WTC11 (cell line): ENCODE results near the gene TRPV5. TPM values are rescaled to one million over a fixed set of nuclear protein-coding genes. Genes with fewer than 3 reads are reported as not detected.

Source experiments
- ATAC-seq: fragments of 200-7000 bp; cut with Tn5 transposase; 2 replicates; pipeline ENCODE4 v1.10.0; 2021; ENCODE audit warnings: mild to moderate bottlenecking, moderate library complexity
- CTCF ChIA-PET: fragments of 300-600 bp; sonication (Branson Sonifier 250); formaldehyde crosslinking; loops from one replicate; lab custom pipeline; 2021; ENCODE audit warnings: antibody characterized with exemption; lab: Charles Lee
- POLR2A ChIA-PET: fragments of 350-600 bp; sonication (Branson Sonifier 250); formaldehyde crosslinking; loops from one replicate; lab custom pipeline; 2021; ENCODE audit warnings: antibody characterized with exemption; lab: Charles Lee
- DNase-seq: peaks from one replicate; pipeline ENCODE4 v3.0.0; 2021; ENCODE audit warnings: low spot score
- H3K27ac Mint-ChIP-seq: 2 replicates; pipeline ENCODE4 v1.8.0; 2021; ENCODE audit warnings: mixed read lengths
- H3K27me3 Mint-ChIP-seq: 2 replicates; pipeline ENCODE4 v1.8.0; 2021; ENCODE audit warnings: low read depth, mild to moderate bottlenecking, moderate library complexity, mixed read lengths
- H3K36me3 Mint-ChIP-seq: 2 replicates; pipeline ENCODE4 v1.8.0; 2021; ENCODE audit warnings: mixed read lengths
- H3K4me1 Mint-ChIP-seq: 2 replicates; pipeline ENCODE4 v1.8.0; 2022; ENCODE audit warnings: mixed read lengths
- H3K4me3 Mint-ChIP-seq: 2 replicates; pipeline ENCODE4 v1.8.0; 2021; ENCODE audit warnings: mild to moderate bottlenecking, moderate library complexity, mixed read lengths
- H3K9me3 Mint-ChIP-seq: 2 replicates; pipeline ENCODE4 v1.8.0; 2021; ENCODE audit warnings: mixed read lengths
- EMX1 ChIP-seq: fragments of 250-450 bp; sonication (Bioruptor Pico); IDR thresholded peaks from 2 replicates; pipeline ENCODE4 v1.8.0; 2021; ENCODE audit warnings: mild to moderate bottlenecking
- ESRRA ChIP-seq: sonication (generic); formaldehyde crosslinking; IDR thresholded peaks from 2 replicates; pipeline ENCODE4 v1.8.1; 2022; ENCODE audit warnings: mild to moderate bottlenecking, missing genetic modification reagents, borderline replicate concordance
- ETV6 ChIP-seq: sonication (generic); formaldehyde crosslinking; IDR thresholded peaks from 2 replicates; pipeline ENCODE4 v1.8.1; 2022; ENCODE audit warnings: mild to moderate bottlenecking, missing genetic modification reagents
- FOXJ3 ChIP-seq: sonication (generic); formaldehyde crosslinking; IDR thresholded peaks from 2 replicates; pipeline ENCODE4 v1.9.0; 2021; ENCODE audit warnings: missing genetic modification reagents, mild to moderate bottlenecking, borderline replicate concordance
- FOXK1 ChIP-seq: sonication (generic); formaldehyde crosslinking; IDR thresholded peaks from 2 replicates; pipeline ENCODE4 v1.8.0; 2022; ENCODE audit warnings: mild to moderate bottlenecking, moderate library complexity, missing genetic modification reagents
- FOXP1 ChIP-seq: sonication (generic); formaldehyde crosslinking; IDR thresholded peaks from 2 replicates; pipeline ENCODE4 v1.8.0; 2022; ENCODE audit warnings: missing genetic modification reagents, mild to moderate bottlenecking, moderate library complexity, borderline replicate concordance
- GABPB1 ChIP-seq: sonication (generic); formaldehyde crosslinking; IDR thresholded peaks from 2 replicates; pipeline ENCODE4 v1.8.1; 2023; ENCODE audit warnings: mild to moderate bottlenecking, missing genetic modification reagents
- GRHL2 ChIP-seq: fragments of 250-450 bp; sonication (Bioruptor Pico); IDR thresholded peaks from 2 replicates; pipeline ENCODE4 v1.8.0; 2022; ENCODE audit warnings: mild to moderate bottlenecking, moderate library complexity; ENCODE audit not compliant: insufficient replicate concordance, severe bottlenecking
- IRF2 ChIP-seq: sonication (generic); formaldehyde crosslinking; IDR thresholded peaks from 2 replicates; pipeline ENCODE4 v1.8.0; 2022; ENCODE audit warnings: low read depth, missing genetic modification reagents, borderline replicate concordance
- JAZF1 ChIP-seq: fragments of 250-450 bp; sonication (Bioruptor Pico); IDR thresholded peaks from 2 replicates; pipeline ENCODE4 v1.9.0; 2021; ENCODE audit warnings: moderate library complexity, mild to moderate bottlenecking, inconsistent platforms
- NR1H2 ChIP-seq: sonication (generic); formaldehyde crosslinking; IDR thresholded peaks from 2 replicates; pipeline ENCODE4 v1.9.0; 2021; ENCODE audit warnings: mild to moderate bottlenecking, moderate library complexity, missing genetic modification reagents
- OVOL2 ChIP-seq: fragments of 250-450 bp; sonication (Bioruptor Pico); IDR thresholded peaks from 2 replicates; pipeline ENCODE4 v1.9.0; 2021; ENCODE audit warnings: mild to moderate bottlenecking, borderline replicate concordance
- PRRX2 ChIP-seq: fragments of 250-450 bp; sonication (Bioruptor Pico); IDR thresholded peaks from 2 replicates; pipeline ENCODE4 v1.8.0; 2021; ENCODE audit warnings: mild to moderate bottlenecking
- RELA ChIP-seq: sonication (generic); formaldehyde crosslinking; IDR thresholded peaks from 2 replicates; pipeline ENCODE4 v1.8.1; 2022; ENCODE audit warnings: missing genetic modification reagents, mild to moderate bottlenecking, borderline replicate concordance
- SP1 ChIP-seq: sonication (generic); formaldehyde crosslinking; conservative IDR thresholded peaks from 2 replicates; pipeline ENCODE4 v1.8.1; 2022; ENCODE audit warnings: missing genetic modification reagents
- TCF7 ChIP-seq: sonication (generic); formaldehyde crosslinking; IDR thresholded peaks from 2 replicates; pipeline ENCODE4 v1.8.0; 2022; ENCODE audit warnings: mild to moderate bottlenecking, low read depth, missing genetic modification reagents, moderate library complexity
- TP53 ChIP-seq: sonication (generic); formaldehyde crosslinking; IDR thresholded peaks from 2 replicates; pipeline ENCODE4 v1.8.1; 2023; ENCODE audit warnings: mild to moderate bottlenecking, missing genetic modification reagents
- ZNF121 ChIP-seq: sonication (generic); formaldehyde crosslinking; IDR thresholded peaks from 2 replicates; pipeline ENCODE4 v1.8.0; 2023; ENCODE audit warnings: missing genetic modification reagents
- ZNF232 ChIP-seq: sonication (generic); formaldehyde crosslinking; IDR thresholded peaks from 2 replicates; pipeline ENCODE4 v1.8.0; 2022; ENCODE audit warnings: mild to moderate bottlenecking, missing genetic modification reagents
- ZNF263 ChIP-seq: sonication (generic); formaldehyde crosslinking; IDR thresholded peaks from 2 replicates; pipeline ENCODE4 v1.8.1; 2022; ENCODE audit warnings: low read depth, mild to moderate bottlenecking, moderate library complexity, missing genetic modification reagents
- ZNF396 ChIP-seq: fragments of 250-450 bp; sonication (Bioruptor Pico); IDR thresholded peaks from 2 replicates; pipeline ENCODE4 v1.8.0; 2021; ENCODE audit warnings: mild to moderate bottlenecking, moderate library complexity, borderline replicate concordance
- total RNA-seq: library from RNA; stranded (reverse); gene quantifications from 3 replicates; pipeline ENCODE4 v1.2.3, GENCODE V29; 2021
- TF ChIP-seq, protein P1 (sequence below): sonication (generic); formaldehyde crosslinking; IDR thresholded peaks from 2 replicates; pipeline ENCODE4 v1.8.1; 2023; ENCODE audit warnings: mild to moderate bottlenecking, missing genetic modification reagents, moderate library complexity
- TF ChIP-seq, protein P2 (sequence below): sonication (generic); formaldehyde crosslinking; conservative IDR thresholded peaks from 2 replicates; pipeline ENCODE4 v1.8.1; 2023; ENCODE audit warnings: mild to moderate bottlenecking, low read depth, missing genetic modification reagents, moderate library complexity
- TF ChIP-seq, protein P3 (sequence below): sonication (generic); formaldehyde crosslinking; IDR thresholded peaks from 2 replicates; pipeline ENCODE4 v1.8.0; 2022; ENCODE audit warnings: mild to moderate bottlenecking, missing genetic modification reagents
- TF ChIP-seq, protein P4 (sequence below): sonication (generic); formaldehyde crosslinking; IDR thresholded peaks from 2 replicates; pipeline ENCODE4 v1.8.1; 2022; ENCODE audit warnings: missing genetic modification reagents, borderline replicate concordance
- TF ChIP-seq, protein P5 (sequence below): fragments of 250-450 bp; sonication (Bioruptor Pico); IDR thresholded peaks from 2 replicates; pipeline ENCODE4 v1.9.0; 2021; ENCODE audit warnings: mild to moderate bottlenecking

TRPV5 gene
- total RNA-seq, 1 experiment from 2014 or later, result not detected

DNA sequence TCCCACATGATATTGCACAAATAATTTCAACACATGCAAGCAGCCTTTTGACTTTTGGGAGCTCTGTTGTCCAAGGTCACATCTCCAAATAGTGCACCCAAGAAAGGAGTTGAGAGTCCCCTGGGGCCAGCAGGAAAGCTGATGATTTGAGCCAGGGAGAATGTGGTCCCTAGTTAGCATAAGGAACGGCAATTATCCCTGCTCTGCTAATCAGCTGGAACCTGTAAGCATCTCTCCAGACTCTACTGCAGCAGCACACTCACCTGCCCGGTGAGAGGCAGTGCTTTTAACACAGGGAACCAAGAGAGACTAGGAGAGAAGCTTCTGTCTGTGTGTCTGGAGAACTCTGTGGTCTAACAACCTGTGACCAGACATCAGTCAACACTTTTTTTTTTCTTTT lies 17.0 kb downstream of the TRPV5 start (continued):
- TF ChIP-seq TCF7 (CRISPR knock-in tag) (no peak), GABPB1 (CRISPR knock-in tag) (no peak), ZNF396 (no peak), JAZF1 (no peak)
- TF ChIP-seq, protein P1, sequence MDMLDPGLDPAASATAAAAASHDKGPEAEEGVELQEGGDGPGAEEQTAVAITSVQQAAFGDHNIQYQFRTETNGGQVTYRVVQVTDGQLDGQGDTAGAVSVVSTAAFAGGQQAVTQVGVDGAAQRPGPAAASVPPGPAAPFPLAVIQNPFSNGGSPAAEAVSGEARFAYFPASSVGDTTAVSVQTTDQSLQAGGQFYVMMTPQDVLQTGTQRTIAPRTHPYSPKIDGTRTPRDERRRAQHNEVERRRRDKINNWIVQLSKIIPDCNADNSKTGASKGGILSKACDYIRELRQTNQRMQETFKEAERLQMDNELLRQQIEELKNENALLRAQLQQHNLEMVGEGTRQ (CRISPR knock-in tag), result no peak

DNA sequence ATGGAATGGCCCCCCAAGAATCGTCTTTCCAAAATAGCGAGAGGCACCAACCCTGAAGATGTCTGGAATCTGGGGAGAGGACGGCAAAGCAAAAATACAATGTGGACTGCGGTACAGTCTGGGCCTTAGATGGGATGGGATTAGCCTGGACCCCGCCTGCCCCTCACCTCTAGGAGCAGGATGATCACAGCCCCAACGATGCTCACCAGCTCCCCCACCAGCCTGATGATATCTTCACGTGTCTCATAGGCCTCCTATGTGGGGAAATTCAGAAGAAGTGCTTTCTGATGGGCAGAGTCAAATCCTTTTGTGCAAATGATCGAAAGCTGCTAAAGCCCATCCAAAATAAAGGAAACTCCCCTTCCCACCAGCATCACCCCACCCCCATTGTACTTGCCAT lies 18.2 kb downstream of the TRPV5 start:
- H3K9me3 Mint-ChIP-seq, result no peaks in the 10 kb centered on the region; the same call in 1 of the 2 replicates

DNA sequence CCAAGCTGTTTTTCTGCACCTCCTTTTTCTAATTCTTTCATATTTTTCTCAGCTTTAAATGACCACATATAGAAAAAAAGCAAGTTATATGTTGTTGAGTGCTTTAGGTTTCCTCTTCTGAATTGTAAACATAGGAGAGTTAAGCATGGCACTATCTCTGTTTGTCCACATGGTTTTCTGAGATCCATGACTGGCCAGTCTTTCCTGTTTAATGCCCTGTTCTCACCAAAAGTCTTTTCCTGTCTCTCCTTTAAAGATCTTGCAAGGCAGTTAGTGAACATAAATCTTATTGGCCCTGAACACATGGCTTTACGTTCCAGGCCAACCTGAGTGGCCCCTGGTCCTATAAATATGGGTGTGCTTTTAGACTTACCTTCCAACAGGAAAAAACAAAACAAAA lies 19.4 kb downstream of the TRPV5 start:
- H3K36me3 Mint-ChIP-seq, result no peaks in the 10 kb centered on the region
- no peak for TF ChIP-seq IRF2 (CRISPR knock-in tag)
- TF ChIP-seq ESRRA, result no peak
- no peak for TF ChIP-seq TCF7 (CRISPR knock-in tag)
- no peak for TF ChIP-seq TP53 (CRISPR knock-in tag)
- TF ChIP-seq ZNF121 (CRISPR knock-in tag), result no peak
- TF ChIP-seq, protein P2, sequence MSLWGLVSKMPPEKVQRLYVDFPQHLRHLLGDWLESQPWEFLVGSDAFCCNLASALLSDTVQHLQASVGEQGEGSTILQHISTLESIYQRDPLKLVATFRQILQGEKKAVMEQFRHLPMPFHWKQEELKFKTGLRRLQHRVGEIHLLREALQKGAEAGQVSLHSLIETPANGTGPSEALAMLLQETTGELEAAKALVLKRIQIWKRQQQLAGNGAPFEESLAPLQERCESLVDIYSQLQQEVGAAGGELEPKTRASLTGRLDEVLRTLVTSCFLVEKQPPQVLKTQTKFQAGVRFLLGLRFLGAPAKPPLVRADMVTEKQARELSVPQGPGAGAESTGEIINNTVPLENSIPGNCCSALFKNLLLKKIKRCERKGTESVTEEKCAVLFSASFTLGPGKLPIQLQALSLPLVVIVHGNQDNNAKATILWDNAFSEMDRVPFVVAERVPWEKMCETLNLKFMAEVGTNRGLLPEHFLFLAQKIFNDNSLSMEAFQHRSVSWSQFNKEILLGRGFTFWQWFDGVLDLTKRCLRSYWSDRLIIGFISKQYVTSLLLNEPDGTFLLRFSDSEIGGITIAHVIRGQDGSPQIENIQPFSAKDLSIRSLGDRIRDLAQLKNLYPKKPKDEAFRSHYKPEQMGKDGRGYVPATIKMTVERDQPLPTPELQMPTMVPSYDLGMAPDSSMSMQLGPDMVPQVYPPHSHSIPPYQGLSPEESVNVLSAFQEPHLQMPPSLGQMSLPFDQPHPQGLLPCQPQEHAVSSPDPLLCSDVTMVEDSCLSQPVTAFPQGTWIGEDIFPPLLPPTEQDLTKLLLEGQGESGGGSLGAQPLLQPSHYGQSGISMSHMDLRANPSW (CRISPR knock-in tag), result no peak
- no peak for TF ChIP-seq OVOL2 (CRISPR knock-in tag)
- TF ChIP-seq RELA (CRISPR knock-in tag), result no peak
- TF ChIP-seq FOXJ3 (CRISPR knock-in tag), result no peak
- TF ChIP-seq SP1 (CRISPR knock-in tag), result no peak
- TF ChIP-seq ZNF263 (CRISPR knock-in tag), result no peak
- TF ChIP-seq, all 79 proteins: peak for 0
- Mint-ChIP-seq H3K4me1 (0 out of 2 replicates have a peak, but pooled peaks cover 2% of the 10 kb centered on the region), H3K27ac (no peak overlapping the region), H3K9me3 (no peaks in the 10 kb centered on the region; the same call in 1 of the 2 replicates), H3K4me3 (no peak overlapping the region), H3K27me3 (no peaks in the 10 kb centered on the region; the same call in 1 of the 2 replicates)
- no peak for ATAC-seq
- DNase-seq, result no peak
- POLR2A ChIA-PET, result no interaction called here
- CTCF ChIA-PET, result no interaction called here

More for the DNA sequence above, 18.2 kb downstream of the TRPV5 start:
- DNase-seq, result no peak
- Mint-ChIP-seq H3K4me3 (no peak overlapping the region), H3K27ac (no peak overlapping the region), H3K27me3 (no peaks in the 10 kb centered on the region), H3K4me1 (0 out of 2 replicates have a peak, but pooled peaks cover 2% of the 10 kb centered on the region), H3K36me3 (no peaks in the 10 kb centered on the region)
- ChIA-PET POLR2A (no interaction called here), CTCF (interaction anchor here (1.0 to 1.9 kb wide), 6 partner anchors 10 to 431 kb away, joined by 3 to 9 read pairs (median 3); no protein-coding TSS in a partner anchor)
- peak; percentile 78 for ATAC-seq
- no peak for TF ChIP-seq PRRX2 (CRISPR knock-in tag)

DNA sequence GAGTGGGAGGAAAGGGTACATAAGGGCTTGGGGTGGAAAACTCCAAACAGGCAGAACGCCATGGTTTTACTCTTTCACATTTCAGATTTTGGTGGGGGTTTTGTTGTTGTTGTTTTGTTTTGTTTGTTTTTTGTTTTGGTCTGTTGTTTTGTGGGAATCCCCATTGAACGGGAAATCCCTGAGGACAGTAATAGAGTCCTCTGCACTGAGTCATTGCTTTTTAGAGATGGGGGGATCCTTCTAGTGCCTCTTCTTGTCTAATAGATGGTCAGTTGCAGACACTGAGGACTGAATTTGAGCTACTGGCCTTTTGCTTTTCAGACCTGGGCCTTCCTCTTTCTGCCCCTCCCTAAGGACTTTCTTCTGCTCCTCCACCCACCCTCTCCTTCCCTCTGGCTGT lies 20.0 kb downstream of the TRPV5 start:
- H3K4me1 Mint-ChIP-seq, result 0 out of 2 replicates have a peak, but pooled peaks cover 2% of the 10 kb centered on the region
- DNase-seq (no peak), ATAC-seq (no peak)
- POLR2A ChIA-PET, result no interaction called here
- no peak overlapping the region for H3K4me3 Mint-ChIP-seq
- H3K27ac Mint-ChIP-seq, result no peak overlapping the region
- CTCF ChIA-PET, result no interaction called here
- H3K27me3 Mint-ChIP-seq, result no peaks in the 10 kb centered on the region; the same call in 1 of the 2 replicates
- H3K9me3 Mint-ChIP-seq, result no peaks in the 10 kb centered on the region; the same call in 1 of the 2 replicates
- TF ChIP-seq ETV6 (no peak), GRHL2 (CRISPR knock-in tag) (no peak), ZNF232 (CRISPR knock-in tag) (no peak), FOXJ3 (CRISPR knock-in tag) (no peak), NR1H2 (no peak), FOXP1 (CRISPR knock-in tag) (no peak), EMX1 (no peak), FOXK1 (CRISPR knock-in tag) (no peak)
- TF ChIP-seq, protein P3, sequence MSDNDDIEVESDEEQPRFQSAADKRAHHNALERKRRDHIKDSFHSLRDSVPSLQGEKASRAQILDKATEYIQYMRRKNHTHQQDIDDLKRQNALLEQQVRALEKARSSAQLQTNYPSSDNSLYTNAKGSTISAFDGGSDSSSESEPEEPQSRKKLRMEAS (CRISPR knock-in tag), result no peak
- TF ChIP-seq, protein P4, sequence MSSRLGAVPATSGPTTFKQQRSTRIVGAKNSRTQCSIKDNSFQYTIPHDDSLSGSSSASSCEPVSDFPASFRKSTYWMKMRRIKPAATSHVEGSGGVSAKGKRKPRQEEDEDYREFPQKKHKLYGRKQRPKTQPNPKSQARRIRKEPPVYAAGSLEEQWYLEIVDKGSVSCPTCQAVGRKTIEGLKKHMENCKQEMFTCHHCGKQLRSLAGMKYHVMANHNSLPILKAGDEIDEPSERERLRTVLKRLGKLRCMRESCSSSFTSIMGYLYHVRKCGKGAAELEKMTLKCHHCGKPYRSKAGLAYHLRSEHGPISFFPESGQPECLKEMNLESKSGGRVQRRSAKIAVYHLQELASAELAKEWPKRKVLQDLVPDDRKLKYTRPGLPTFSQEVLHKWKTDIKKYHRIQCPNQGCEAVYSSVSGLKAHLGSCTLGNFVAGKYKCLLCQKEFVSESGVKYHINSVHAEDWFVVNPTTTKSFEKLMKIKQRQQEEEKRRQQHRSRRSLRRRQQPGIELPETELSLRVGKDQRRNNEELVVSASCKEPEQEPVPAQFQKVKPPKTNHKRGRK (CRISPR knock-in tag), result no peak
- TF ChIP-seq, protein P5, sequence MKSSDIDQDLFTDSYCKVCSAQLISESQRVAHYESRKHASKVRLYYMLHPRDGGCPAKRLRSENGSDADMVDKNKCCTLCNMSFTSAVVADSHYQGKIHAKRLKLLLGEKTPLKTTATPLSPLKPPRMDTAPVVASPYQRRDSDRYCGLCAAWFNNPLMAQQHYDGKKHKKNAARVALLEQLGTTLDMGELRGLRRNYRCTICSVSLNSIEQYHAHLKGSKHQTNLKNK (CRISPR knock-in tag), result no peak
- TF ChIP-seq, all 79 proteins: peak for 0
- no peaks in the 10 kb centered on the region for H3K36me3 Mint-ChIP-seq
